Measurements from ENCODE around the gene LIN7C. TPM values are rescaled to one million over a fixed set of nuclear protein-coding genes. Genes with fewer than 3 reads are reported as not detected.

Gene LIN7C
- total and polyA plus RNA-seq, 2 of the 13 experiments (the other 11 are each of a cell fraction or from before 2014, with no cell fraction given), result 14.8 to 37.2 TPM

DNA sequence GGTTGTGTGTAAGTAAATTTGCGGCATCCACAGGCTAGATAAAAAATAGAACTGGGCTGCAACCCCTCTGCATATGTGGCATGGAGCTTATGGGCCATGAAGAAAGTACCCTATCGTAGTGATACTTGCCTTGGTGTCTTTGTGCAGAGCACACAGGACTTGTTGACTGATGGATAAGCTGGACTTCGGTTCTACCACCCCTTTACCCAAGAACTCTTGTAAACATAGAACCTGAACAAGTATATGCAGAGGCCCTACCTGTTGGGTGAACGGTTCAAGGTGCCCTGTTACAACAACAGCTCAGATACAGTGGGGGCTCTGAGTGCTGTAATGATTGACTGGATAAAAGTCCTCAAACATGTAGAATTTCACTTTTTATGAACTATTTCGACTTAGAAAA lies 30.9 kb downstream of the LIN7C start (continued):
- no peak for TF ChIP-seq ZNF318 (CRISPR knock-in tag; IDR thresholded peaks at IDR 0.05)
- TF ChIP-seq, protein P1, sequence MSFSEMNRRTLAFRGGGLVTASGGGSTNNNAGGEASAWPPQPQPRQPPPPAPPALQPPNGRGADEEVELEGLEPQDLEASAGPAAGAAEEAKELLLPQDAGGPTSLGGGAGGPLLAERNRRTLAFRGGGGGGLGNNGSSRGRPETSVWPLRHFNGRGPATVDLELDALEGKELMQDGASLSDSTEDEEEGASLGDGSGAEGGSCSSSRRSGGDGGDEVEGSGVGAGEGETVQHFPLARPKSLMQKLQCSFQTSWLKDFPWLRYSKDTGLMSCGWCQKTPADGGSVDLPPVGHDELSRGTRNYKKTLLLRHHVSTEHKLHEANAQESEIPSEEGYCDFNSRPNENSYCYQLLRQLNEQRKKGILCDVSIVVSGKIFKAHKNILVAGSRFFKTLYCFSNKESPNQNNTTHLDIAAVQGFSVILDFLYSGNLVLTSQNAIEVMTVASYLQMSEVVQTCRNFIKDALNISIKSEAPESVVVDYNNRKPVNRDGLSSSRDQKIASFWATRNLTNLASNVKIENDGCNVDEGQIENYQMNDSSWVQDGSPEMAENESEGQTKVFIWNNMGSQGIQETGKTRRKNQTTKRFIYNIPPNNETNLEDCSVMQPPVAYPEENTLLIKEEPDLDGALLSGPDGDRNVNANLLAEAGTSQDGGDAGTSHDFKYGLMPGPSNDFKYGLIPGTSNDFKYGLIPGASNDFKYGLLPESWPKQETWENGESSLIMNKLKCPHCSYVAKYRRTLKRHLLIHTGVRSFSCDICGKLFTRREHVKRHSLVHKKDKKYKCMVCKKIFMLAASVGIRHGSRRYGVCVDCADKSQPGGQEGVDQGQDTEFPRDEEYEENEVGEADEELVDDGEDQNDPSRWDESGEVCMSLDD (CRISPR knock-in tag; IDR thresholded peaks at IDR 0.05; ENCODE audit: borderline replicate concordance), result no peak
- peak; percentile 55; the same call in 1 of the 2 replicates for TF ChIP-seq ZHX1 (CRISPR knock-in tag; IDR thresholded peaks at IDR 0.05; ENCODE audit: low read depth)
- TF ChIP-seq TEAD3 (CRISPR knock-in tag; optimal IDR thresholded peaks at IDR 0.05; ENCODE audit: borderline replicate concordance), result peak; percentile 79
- peak; percentile 51; the same call in 1 of the 2 replicates for TF ChIP-seq NFIC (IDR thresholded peaks at IDR 0.05; ENCODE audit: low read length)
- no peak for TF ChIP-seq SRY (CRISPR knock-in tag; IDR thresholded peaks at IDR 0.05)
- TF ChIP-seq POLR2AphosphoS5 (IDR thresholded peaks at IDR 0.05; ENCODE audit: low read depth, low read length), result no peak
- no peak for TF ChIP-seq JDP2 (CRISPR knock-in tag; IDR thresholded peaks at IDR 0.05; ENCODE audit: borderline replicate concordance)
- TF ChIP-seq, protein P2, sequence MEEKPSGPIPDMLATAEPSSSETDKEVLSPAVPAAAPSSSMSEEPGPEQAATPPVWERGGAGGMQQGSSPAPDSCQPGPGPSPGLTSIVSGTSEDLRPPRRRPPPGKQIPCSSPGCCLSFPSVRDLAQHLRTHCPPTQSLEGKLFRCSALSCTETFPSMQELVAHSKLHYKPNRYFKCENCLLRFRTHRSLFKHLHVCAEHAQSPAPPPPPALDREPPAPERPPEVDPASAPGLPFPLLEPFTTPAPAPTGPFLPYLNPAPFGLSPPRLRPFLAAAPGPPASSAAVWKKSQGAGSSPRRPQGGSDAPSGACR (CRISPR knock-in tag; IDR thresholded peaks at IDR 0.05), result no peak
- TF ChIP-seq, protein P3, sequence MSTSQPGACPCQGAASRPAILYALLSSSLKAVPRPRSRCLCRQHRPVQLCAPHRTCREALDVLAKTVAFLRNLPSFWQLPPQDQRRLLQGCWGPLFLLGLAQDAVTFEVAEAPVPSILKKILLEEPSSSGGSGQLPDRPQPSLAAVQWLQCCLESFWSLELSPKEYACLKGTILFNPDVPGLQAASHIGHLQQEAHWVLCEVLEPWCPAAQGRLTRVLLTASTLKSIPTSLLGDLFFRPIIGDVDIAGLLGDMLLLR (CRISPR knock-in tag; IDR thresholded peaks at IDR 0.05), result no peak
- TF ChIP-seq ZNF75D (CRISPR knock-in tag; IDR thresholded peaks at IDR 0.05; ENCODE audit: borderline replicate concordance), result no peak
- no peak for TF ChIP-seq KDM3A (CRISPR knock-in tag; IDR thresholded peaks at IDR 0.05; ENCODE audit: low read depth)
- no peak for TF ChIP-seq SNAI1 (CRISPR knock-in tag; IDR thresholded peaks at IDR 0.05; ENCODE audit: borderline replicate concordance)
